ENCODE results near the gene POLK. TPM values are rescaled to one million over a fixed set of nuclear protein-coding genes. Genes with fewer than 3 reads are reported as not detected.

The POLK gene
- polyA plus RNA-seq, 1 of the 3 experiments (the other 2 are of a cell fraction): 5.5 TPM

- H3F3A ChIP-seq (replicated peaks; ENCODE audit: insufficient read depth): no peaks in the 10 kb centered on the region
- H3K4me1 ChIP-seq (ENCODE audit: control insufficient read depth in 1 of 2, insufficient read depth in 2 of 2, low read depth in 1 of 2, low read length in 1 of 2): no peaks in the 10 kb centered on the region
- ChIA-PET CTCF (no interaction called here), POLR2A (no interaction called here)
- no peaks in the 10 kb centered on the region for H4K20me1 ChIP-seq (ENCODE audit: insufficient read depth)
- 96% methylated on average over 3 of the region's 3 CpGs for WGBS (ENCODE audit: low lambda C conversion rate)
- peaks cover 18% of the 10 kb centered on the region for H3K79me2 ChIP-seq (ENCODE audit: insufficient read depth)
- H3K9ac ChIP-seq: no peak overlapping the region
- no peaks in the 10 kb centered on the region for H3K9me3 ChIP-seq
- no peak for DNase-seq
- H3K27me3 ChIP-seq (ENCODE audit: insufficient read depth): no peaks in the 10 kb centered on the region
- TF ChIP-seq SIN3A (IDR thresholded peaks at IDR 0.05; ENCODE audit: borderline replicate concordance, low read depth, low read length): no peak
- no peak for TF ChIP-seq REST (IDR thresholded peaks at IDR 0.05; ENCODE audit: low read depth, low read length)
- no peak for TF ChIP-seq NFIC (IDR thresholded peaks at IDR 0.05; ENCODE audit: borderline replicate concordance)
- TF ChIP-seq FOSL2 (IDR thresholded peaks at IDR 0.05; ENCODE audit: borderline replicate concordance, low read depth): no peak
- no peak for TF ChIP-seq ELF1 (IDR thresholded peaks at IDR 0.05)
- TF ChIP-seq MAX (IDR thresholded peaks at IDR 0.05; ENCODE audit: low read depth): no peak
- no peak for TF ChIP-seq RFX5 (IDR thresholded peaks at IDR 0.05; ENCODE audit: low read length)
- TF ChIP-seq ZBTB33 (IDR thresholded peaks at IDR 0.05; ENCODE audit: borderline replicate concordance, low read depth): no peak
- TF ChIP-seq RCOR1 (IDR thresholded peaks at IDR 0.05; ENCODE audit: low read length): no peak
- no peak for TF ChIP-seq GABPA (IDR thresholded peaks at IDR 0.05; ENCODE audit: low read depth)
- TF ChIP-seq SMC3 (IDR thresholded peaks at IDR 0.05; ENCODE audit: low read depth, low read length): no peak
- TF ChIP-seq FOXJ3 (CRISPR knock-in tag; IDR thresholded peaks at IDR 0.05): no peak
- TF ChIP-seq MEF2A (IDR thresholded peaks at IDR 0.05; ENCODE audit: borderline replicate concordance, low read depth): no peak
- no peak for TF ChIP-seq TAF1 (IDR thresholded peaks at IDR 0.05; ENCODE audit: borderline replicate concordance, low read depth, low read length)
- H3K4me2 ChIP-seq: no peak overlapping the region
- H2AFZ ChIP-seq (ENCODE audit: low read depth): no peak overlapping the region
- no peak overlapping the region for H3K27ac ChIP-seq (ENCODE audit: low read depth in 2 of 2, low read length in 1 of 2)
- H3K4me3 ChIP-seq (ENCODE audit: low read depth in 2 of 2, low read length in 1 of 2): no peak overlapping the region
- H3K9me2 ChIP-seq: no peaks in the 10 kb centered on the region
- peaks cover 7 to 40% of the 10 kb centered on the region in 2 experiments for H3K36me3 ChIP-seq (replicated peaks in 1 of 2; ENCODE audit: control insufficient read depth in 1 of 2, insufficient read depth in 2 of 2, low read length in 1 of 2)
Observed at GRCh38 chr5:75496026-75496425, 15.7 kb upstream of the POLK start.
